SK-N-SH (cell line): ENCODE measurements around the gene OGA. TPM values are rescaled to one million over a fixed set of nuclear protein-coding genes. Genes with fewer than 3 reads are reported as not detected.
A peak's percentile ranks its signal among the peaks of the same experiment; 100 is the strongest.

ENCODE experiments used
- CTCF ChIA-PET: fragments of 300-600, 350-600 bp; formaldehyde crosslinking; extraction: SDS; loops from one replicate; lab custom pipeline; 2021; lab: Yijun Ruan, JAX
- POLR2A ChIA-PET: fragments of 350-600 bp; sonication (Branson Sonifier 250); formaldehyde crosslinking; extraction: SDS; loops from one replicate; lab custom pipeline; 2020; ENCODE audit warnings: antibody characterized with exemption, inconsistent platforms; lab: Yijun Ruan, JAX
- DNase-seq: peaks from one replicate; pipeline ENCODE4 v3.0.0; 2012
- H2AFZ ChIP-seq: fragments of 200-600 bp; sonication (generic); 2 replicates; pipeline ENCODE4 v1.8.1; 2016; ENCODE audit warnings: antibody characterized with exemption, mild to moderate bottlenecking, low read depth
- H3F3A ChIP-seq: fragments of 200-600 bp; sonication (generic); replicated peaks from 2 replicates; pipeline ENCODE3; 2016; ENCODE audit warnings: antibody characterized with exemption, mild to moderate bottlenecking; ENCODE audit not compliant: insufficient read depth
- H3K27ac ChIP-seq, 2 experiments: fragments of 200-500 bp in 1 of 2; fragments of 200-600 bp in 1 of 2; sonication (Bioruptor generic) in 1 of 2; sonication (generic), shearing (Covaris generic) in 1 of 2; 2 replicates each; pipeline versions ENCODE4 v1.5.1 to v1.6.1; 2014 to 2016; ENCODE audit warnings: low read depth in 2 of 2, inconsistent platforms in 1 of 2, low read length in 1 of 2, mild to moderate bottlenecking in 1 of 2, mixed read lengths in 1 of 2
- H3K27me3 ChIP-seq: fragments of 200-600 bp; sonication (generic), shearing (Covaris generic); 2 replicates; pipeline ENCODE4 v1.6.1; 2016; ENCODE audit warnings: mixed run types; ENCODE audit not compliant: insufficient read depth
- H3K36me3 ChIP-seq, 2 experiments: fragments of 200-500 bp in 1 of 2; fragments of 200-600 bp in 1 of 2; sonication (Bioruptor generic) in 1 of 2; sonication (generic) in 1 of 2; replicated peaks in 1 of 2; 2 replicates each; pipeline versions ENCODE3 to v1.5.1; 2014 to 2016; ENCODE audit warnings: low read length in 1 of 2, mild to moderate bottlenecking in 1 of 2; ENCODE audit not compliant: insufficient read depth in 2 of 2, control insufficient read depth in 1 of 2
- H3K4me1 ChIP-seq, 2 experiments: fragments of 200-500 bp in 1 of 2; fragments of 200-600 bp in 1 of 2; sonication (Bioruptor generic) in 1 of 2; sonication (generic), shearing (Covaris generic) in 1 of 2; 2 replicates each; pipeline versions ENCODE4 v1.5.1 to v1.6.1; 2014 to 2016; ENCODE audit warnings: low read depth in 1 of 2, low read length in 1 of 2, mixed run types in 1 of 2; ENCODE audit not compliant: insufficient read depth in 2 of 2, control insufficient read depth in 1 of 2
- H3K4me2 ChIP-seq: fragments of 200-600 bp; sonication (generic), shearing (Covaris generic); 2 replicates; pipeline ENCODE4 v1.6.1; 2017; ENCODE audit warnings: mixed run types
- H3K4me3 ChIP-seq, 2 experiments: fragments of 200-500 bp in 1 of 2; fragments of 200-600 bp in 1 of 2; sonication (Bioruptor generic) in 1 of 2; sonication (generic), shearing (Covaris generic) in 1 of 2; 2 replicates each; pipeline versions ENCODE4 v1.5.1 to v1.8.1; 2014 to 2016; ENCODE audit warnings: low read depth in 2 of 2, inconsistent platforms in 1 of 2, low read length in 1 of 2, mild to moderate bottlenecking in 1 of 2, mixed read lengths in 1 of 2, moderate library complexity in 1 of 2
- H3K79me2 ChIP-seq: fragments of 200-600 bp; sonication (generic); 2 replicates; pipeline ENCODE4 v1.8.1; 2017; ENCODE audit warnings: mild to moderate bottlenecking; ENCODE audit not compliant: insufficient read depth
- H3K9ac ChIP-seq: fragments of 200-600 bp; sonication (generic); 2 replicates; pipeline ENCODE4 v1.6.1; 2017; ENCODE audit warnings: mixed run types
- H3K9me2 ChIP-seq: fragments of 200-600 bp; sonication (generic); 2 replicates; pipeline ENCODE4 v1.6.1; 2017; ENCODE audit warnings: mixed run types
- H3K9me3 ChIP-seq: fragments of 200-600 bp; sonication (generic); 2 replicates; pipeline ENCODE4 v1.6.1; 2017; ENCODE audit warnings: mixed run types, mild to moderate bottlenecking, moderate library complexity
- H4K20me1 ChIP-seq: fragments of 200-600 bp; sonication (generic); 2 replicates; pipeline ENCODE4 v1.6.1; 2017; ENCODE audit warnings: mild to moderate bottlenecking, mixed run types; ENCODE audit not compliant: insufficient read depth
- ELF1 ChIP-seq: IDR thresholded peaks from 2 replicates; pipeline ENCODE4 v1.4.0; 2012
- FOSL2 ChIP-seq: IDR thresholded peaks from 2 replicates; pipeline ENCODE4 v1.4.0; 2012; ENCODE audit warnings: low read depth, mild to moderate bottlenecking, moderate library complexity, borderline replicate concordance
- FOXJ3 ChIP-seq: sonication (generic); formaldehyde crosslinking; IDR thresholded peaks from 2 replicates; pipeline ENCODE4 v1.5.1; 2020; ENCODE audit warnings: mild to moderate bottlenecking, missing genetic modification reagents
- GABPA ChIP-seq: IDR thresholded peaks from 2 replicates; pipeline ENCODE4 v1.4.0; 2012; ENCODE audit warnings: low read depth, mild to moderate bottlenecking
- JUND ChIP-seq: IDR thresholded peaks from 2 replicates; pipeline ENCODE4 v1.4.0; 2012
- MEF2A ChIP-seq: IDR thresholded peaks from 2 replicates; pipeline ENCODE4 v1.4.0; 2012; ENCODE audit warnings: low read depth, borderline replicate concordance
- MXI1 ChIP-seq: IDR thresholded peaks from 2 replicates; pipeline ENCODE4 v1.6.1; 2012; ENCODE audit warnings: mild to moderate bottlenecking, low read depth, low read length, improper control_type of control experiment
- NFIC ChIP-seq: IDR thresholded peaks from 2 replicates; pipeline ENCODE4 v1.4.0; 2012; ENCODE audit warnings: borderline replicate concordance
- NRF1 ChIP-seq: IDR thresholded peaks from 2 replicates; pipeline ENCODE4 v1.6.1; 2012; ENCODE audit warnings: low read depth, mild to moderate bottlenecking, low read length
- POLR2AphosphoS5 ChIP-seq: IDR thresholded peaks from 2 replicates; pipeline ENCODE4 v1.6.1; 2012; ENCODE audit warnings: low read depth, low read length
- RAD21 ChIP-seq: IDR thresholded peaks from 2 replicates; pipeline ENCODE4 v1.6.1; 2012; ENCODE audit warnings: mild to moderate bottlenecking, low read length
- RCOR1 ChIP-seq: fragments of 150-350 bp; IDR thresholded peaks from 2 replicates; pipeline ENCODE4 v1.6.1; 2017; ENCODE audit warnings: antibody characterized with exemption, low read length
- TAF1 ChIP-seq: IDR thresholded peaks from 2 replicates; pipeline ENCODE4 v1.6.1; 2012; ENCODE audit warnings: low read depth, mild to moderate bottlenecking, low read length, moderate library complexity, borderline replicate concordance
- TCF12 ChIP-seq: IDR thresholded peaks from 2 replicates; pipeline ENCODE4 v1.4.0; 2012
- TEAD4 ChIP-seq: IDR thresholded peaks from 2 replicates; pipeline ENCODE4 v1.4.0; 2012; ENCODE audit warnings: mild to moderate bottlenecking, borderline replicate concordance; ENCODE audit not compliant: insufficient read depth
- YY1 ChIP-seq: IDR thresholded peaks from 2 replicates; pipeline ENCODE4 v1.4.0; 2012; ENCODE audit warnings: low read depth, mild to moderate bottlenecking
- WGBS: methylation state at CpG from one replicate; pipeline ENCODE4 v1.1.6; 2017; ENCODE audit warnings: low lambda C conversion rate; 5-methylcytosine and 5-hydroxymethylcytosine counted together
- polyA plus RNA-seq, 3 experiments: library from polyadenylated mRNA; depleted of rRNA; stranded (reverse); fragments of >200 nt; gene quantifications; 2 replicates each; pipeline ENCODE4 v1.2.3, GENCODE V29; 2012
- TF ChIP-seq, protein P1 (sequence below): fragments of 150-350 bp; IDR thresholded peaks from 2 replicates; pipeline ENCODE4 v1.6.1; 2016; ENCODE audit warnings: mild to moderate bottlenecking, low read depth, low read length
- TF ChIP-seq, protein P2 (sequence below): fragments of 150-350 bp; IDR thresholded peaks from 2 replicates; pipeline ENCODE4 v1.6.1; 2017; ENCODE audit warnings: antibody characterized with exemption, low read length, low read depth, borderline replicate concordance
- TF ChIP-seq, protein P3 (sequence below): fragments of 200-600 bp; sonication (generic); IDR thresholded peaks from 2 replicates; pipeline ENCODE4 v1.6.1; 2017; ENCODE audit warnings: antibody characterized with exemption, mild to moderate bottlenecking, moderate library complexity
- TF ChIP-seq, protein P4 (sequence below): IDR thresholded peaks from 2 replicates; pipeline ENCODE4 v1.4.0; 2012; ENCODE audit warnings: low read depth, borderline replicate concordance

OGA gene
- polyA plus RNA-seq, 1 of the 3 experiments (the other 2 are of a cell fraction): 24.8 TPM

DNA sequence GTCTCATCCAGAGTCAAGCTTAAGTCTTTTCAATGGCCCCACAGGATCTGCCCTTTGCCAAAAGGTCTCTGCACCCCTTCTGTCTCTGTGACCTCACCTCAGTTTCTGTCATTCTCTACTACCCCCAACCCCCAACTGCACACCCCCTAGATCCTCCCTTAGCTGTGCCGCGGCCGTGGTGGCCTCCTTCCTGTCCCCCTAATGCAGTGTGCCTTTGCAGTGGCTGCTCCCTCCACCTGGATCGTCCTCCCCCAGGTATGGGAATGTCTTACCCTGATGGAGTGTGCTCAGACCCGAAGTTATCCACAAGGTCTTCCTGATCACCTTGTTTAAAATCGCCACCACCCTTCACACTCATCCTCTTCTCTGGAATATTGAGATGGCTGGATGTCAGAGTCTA, 51.9 kb downstream of the OGA start (continued):
- TF ChIP-seq, protein P1, sequence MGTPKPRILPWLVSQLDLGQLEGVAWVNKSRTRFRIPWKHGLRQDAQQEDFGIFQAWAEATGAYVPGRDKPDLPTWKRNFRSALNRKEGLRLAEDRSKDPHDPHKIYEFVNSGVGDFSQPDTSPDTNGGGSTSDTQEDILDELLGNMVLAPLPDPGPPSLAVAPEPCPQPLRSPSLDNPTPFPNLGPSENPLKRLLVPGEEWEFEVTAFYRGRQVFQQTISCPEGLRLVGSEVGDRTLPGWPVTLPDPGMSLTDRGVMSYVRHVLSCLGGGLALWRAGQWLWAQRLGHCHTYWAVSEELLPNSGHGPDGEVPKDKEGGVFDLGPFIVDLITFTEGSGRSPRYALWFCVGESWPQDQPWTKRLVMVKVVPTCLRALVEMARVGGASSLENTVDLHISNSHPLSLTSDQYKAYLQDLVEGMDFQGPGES: no peak
- TF ChIP-seq NRF1 (no peak), TEAD4 (no peak)

DNA sequence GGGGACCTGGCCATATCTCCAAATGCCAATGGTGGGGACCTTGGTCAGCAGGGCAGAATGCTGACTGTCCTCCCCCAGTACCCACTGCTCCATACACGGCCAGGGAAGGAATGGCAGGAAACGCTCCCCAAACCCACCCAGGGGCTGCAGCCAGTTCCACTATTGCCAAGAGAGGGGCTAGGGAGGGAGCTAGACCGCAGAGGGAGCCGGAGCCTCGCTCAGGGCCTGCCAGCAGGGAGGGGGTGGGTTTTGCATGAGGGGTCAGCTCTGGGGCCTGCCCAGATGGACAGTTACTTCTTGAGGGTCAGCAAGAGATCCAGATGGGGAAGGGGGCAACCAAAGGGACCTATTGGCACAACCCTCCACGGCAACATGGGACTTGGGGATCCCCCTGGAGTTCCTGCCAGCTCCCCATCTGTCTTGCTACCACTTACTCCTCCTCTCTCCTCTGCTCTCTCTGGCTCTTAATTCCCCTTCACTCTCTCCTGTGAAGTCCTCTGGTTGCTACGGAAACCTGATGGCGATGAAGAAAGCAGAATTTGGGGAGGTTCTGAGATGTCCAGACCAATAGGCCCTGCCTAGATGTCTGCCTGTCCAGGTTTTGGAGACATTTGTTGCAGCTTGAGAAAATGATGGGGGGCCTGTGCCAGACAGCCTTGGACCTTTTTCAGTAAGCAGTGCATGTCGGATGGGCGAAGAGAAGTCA, 55.0 kb downstream of the OGA start:
- H3K9ac ChIP-seq: no peak overlapping the region
- no peak overlapping the region for H3K27ac ChIP-seq
- no peaks in the 10 kb centered on the region for H3K9me2 ChIP-seq
- no peaks in the 10 kb centered on the region for H3K9me3 ChIP-seq
- H3K4me2 ChIP-seq: no peak overlapping the region
- H3K79me2 ChIP-seq: no peaks in the 10 kb centered on the region
- H3K27me3 ChIP-seq: peaks cover 6% of the 10 kb centered on the region; the same call in 1 of the 2 replicates
- TF ChIP-seq FOXJ3: no peak
- TF ChIP-seq TEAD4: no peak
- TF ChIP-seq, protein P2, sequence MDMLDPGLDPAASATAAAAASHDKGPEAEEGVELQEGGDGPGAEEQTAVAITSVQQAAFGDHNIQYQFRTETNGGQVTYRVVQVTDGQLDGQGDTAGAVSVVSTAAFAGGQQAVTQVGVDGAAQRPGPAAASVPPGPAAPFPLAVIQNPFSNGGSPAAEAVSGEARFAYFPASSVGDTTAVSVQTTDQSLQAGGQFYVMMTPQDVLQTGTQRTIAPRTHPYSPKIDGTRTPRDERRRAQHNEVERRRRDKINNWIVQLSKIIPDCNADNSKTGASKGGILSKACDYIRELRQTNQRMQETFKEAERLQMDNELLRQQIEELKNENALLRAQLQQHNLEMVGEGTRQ: no peak
- TF ChIP-seq YY1: no peak
- no peak for TF ChIP-seq RCOR1
- no peak for TF ChIP-seq RAD21
- no peak for TF ChIP-seq ELF1
- TF ChIP-seq, protein P3, sequence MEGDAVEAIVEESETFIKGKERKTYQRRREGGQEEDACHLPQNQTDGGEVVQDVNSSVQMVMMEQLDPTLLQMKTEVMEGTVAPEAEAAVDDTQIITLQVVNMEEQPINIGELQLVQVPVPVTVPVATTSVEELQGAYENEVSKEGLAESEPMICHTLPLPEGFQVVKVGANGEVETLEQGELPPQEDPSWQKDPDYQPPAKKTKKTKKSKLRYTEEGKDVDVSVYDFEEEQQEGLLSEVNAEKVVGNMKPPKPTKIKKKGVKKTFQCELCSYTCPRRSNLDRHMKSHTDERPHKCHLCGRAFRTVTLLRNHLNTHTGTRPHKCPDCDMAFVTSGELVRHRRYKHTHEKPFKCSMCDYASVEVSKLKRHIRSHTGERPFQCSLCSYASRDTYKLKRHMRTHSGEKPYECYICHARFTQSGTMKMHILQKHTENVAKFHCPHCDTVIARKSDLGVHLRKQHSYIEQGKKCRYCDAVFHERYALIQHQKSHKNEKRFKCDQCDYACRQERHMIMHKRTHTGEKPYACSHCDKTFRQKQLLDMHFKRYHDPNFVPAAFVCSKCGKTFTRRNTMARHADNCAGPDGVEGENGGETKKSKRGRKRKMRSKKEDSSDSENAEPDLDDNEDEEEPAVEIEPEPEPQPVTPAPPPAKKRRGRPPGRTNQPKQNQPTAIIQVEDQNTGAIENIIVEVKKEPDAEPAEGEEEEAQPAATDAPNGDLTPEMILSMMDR: no peak
- no peak for TF ChIP-seq POLR2AphosphoS5
- TF ChIP-seq MEF2A: no peak
- TF ChIP-seq, protein P4, sequence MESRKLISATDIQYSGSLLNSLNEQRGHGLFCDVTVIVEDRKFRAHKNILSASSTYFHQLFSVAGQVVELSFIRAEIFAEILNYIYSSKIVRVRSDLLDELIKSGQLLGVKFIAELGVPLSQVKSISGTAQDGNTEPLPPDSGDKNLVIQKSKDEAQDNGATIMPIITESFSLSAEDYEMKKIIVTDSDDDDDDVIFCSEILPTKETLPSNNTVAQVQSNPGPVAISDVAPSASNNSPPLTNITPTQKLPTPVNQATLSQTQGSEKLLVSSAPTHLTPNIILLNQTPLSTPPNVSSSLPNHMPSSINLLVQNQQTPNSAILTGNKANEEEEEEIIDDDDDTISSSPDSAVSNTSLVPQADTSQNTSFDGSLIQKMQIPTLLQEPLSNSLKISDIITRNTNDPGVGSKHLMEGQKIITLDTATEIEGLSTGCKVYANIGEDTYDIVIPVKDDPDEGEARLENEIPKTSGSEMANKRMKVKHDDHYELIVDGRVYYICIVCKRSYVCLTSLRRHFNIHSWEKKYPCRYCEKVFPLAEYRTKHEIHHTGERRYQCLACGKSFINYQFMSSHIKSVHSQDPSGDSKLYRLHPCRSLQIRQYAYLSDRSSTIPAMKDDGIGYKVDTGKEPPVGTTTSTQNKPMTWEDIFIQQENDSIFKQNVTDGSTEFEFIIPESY: no peak
- no peak for TF ChIP-seq MXI1
- no peak for TF ChIP-seq JUND
- TF ChIP-seq GABPA: no peak
- no peak for TF ChIP-seq TCF12
- no peak for TF ChIP-seq NFIC
- no peak for TF ChIP-seq FOSL2
- no peak for TF ChIP-seq TAF1
- no peaks in the 10 kb centered on the region; a peak in 1 of 4 replicates for H3K4me1 ChIP-seq
- no peaks in the 10 kb centered on the region for H3F3A ChIP-seq
- peak; percentile 20 for DNase-seq
- H4K20me1 ChIP-seq: no peaks in the 10 kb centered on the region
- CTCF ChIA-PET: interaction anchor here (1.0 to 2.1 kb wide), 2 partner anchors 14 to 18 kb away, joined by 3 to 7 read pairs; no protein-coding TSS in a partner anchor
- POLR2A ChIA-PET: interaction anchor here (0.6 to 0.7 kb wide), 2 partner anchors 62 to 408 kb away, joined by 3 read pairs; no protein-coding TSS in a partner anchor
- WGBS: 82% methylated on average over 8 of the region's 10 CpGs
- no peaks in the 10 kb centered on the region for H3K36me3 ChIP-seq
- no peak overlapping the region for H3K4me3 ChIP-seq
- H2AFZ ChIP-seq: no peak overlapping the region
